GM20000 (cell line): ENCODE results near the gene CLPTM1L.

ENCODE experiments used
- DNase-seq: peaks from one replicate; pipeline ENCODE4 v3.0.0; 2012; ENCODE audit warnings: low spot score
- TF ChIP-seq, protein P1 (sequence below): IDR thresholded peaks from 2 replicates; pipeline ENCODE4 v1.5.1; 2012; ENCODE audit warnings: mild to moderate bottlenecking, control low read depth; ENCODE audit errors: extremely low read depth, missing control alignments

Gene CLPTM1L

GRCh38 chr5:1321576-1321975 is 23.3 kb downstream of the CLPTM1L start:
- no peak for DNase-seq
- TF ChIP-seq, protein P1, sequence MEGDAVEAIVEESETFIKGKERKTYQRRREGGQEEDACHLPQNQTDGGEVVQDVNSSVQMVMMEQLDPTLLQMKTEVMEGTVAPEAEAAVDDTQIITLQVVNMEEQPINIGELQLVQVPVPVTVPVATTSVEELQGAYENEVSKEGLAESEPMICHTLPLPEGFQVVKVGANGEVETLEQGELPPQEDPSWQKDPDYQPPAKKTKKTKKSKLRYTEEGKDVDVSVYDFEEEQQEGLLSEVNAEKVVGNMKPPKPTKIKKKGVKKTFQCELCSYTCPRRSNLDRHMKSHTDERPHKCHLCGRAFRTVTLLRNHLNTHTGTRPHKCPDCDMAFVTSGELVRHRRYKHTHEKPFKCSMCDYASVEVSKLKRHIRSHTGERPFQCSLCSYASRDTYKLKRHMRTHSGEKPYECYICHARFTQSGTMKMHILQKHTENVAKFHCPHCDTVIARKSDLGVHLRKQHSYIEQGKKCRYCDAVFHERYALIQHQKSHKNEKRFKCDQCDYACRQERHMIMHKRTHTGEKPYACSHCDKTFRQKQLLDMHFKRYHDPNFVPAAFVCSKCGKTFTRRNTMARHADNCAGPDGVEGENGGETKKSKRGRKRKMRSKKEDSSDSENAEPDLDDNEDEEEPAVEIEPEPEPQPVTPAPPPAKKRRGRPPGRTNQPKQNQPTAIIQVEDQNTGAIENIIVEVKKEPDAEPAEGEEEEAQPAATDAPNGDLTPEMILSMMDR, result no peak

GRCh38 chr5:1320436-1321344 is 24.2 kb downstream of the CLPTM1L start:
- TF ChIP-seq, protein P1, result no peak
- DNase-seq, result no peak

- TF ChIP-seq, protein P1, result no peak
- DNase-seq, result no peak
Observed at GRCh38 chr5:1319436-1320256, 25.3 kb downstream of the CLPTM1L start.

DNA sequence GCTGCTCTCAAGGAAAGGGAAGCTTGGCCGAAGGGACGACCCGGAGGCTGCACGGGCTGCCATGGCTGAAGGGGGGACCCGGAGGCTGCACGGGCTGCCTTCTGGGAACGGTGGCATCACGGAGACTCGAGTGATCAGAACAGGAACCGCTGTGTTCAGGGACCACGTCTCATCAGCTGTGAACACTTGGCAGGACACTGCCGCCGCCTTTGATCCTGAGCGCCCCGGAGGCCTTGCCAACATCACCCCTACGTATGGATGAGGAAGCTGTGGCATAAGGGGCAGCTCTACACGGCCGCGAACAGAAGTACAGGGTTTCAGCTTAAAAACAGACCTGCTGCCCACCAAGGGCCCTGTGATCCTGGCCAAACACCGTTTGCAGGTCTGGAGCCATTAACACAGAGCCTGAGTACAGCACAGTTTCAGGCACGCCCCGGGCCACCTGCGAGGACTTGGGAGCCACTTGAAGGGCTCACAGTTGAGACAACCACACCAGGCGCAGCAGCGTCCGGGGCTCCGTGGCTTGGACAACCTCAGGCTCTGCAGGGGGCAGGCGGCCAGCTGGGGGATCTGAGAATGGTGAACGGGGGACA is 26.1 kb downstream of the CLPTM1L start:
- TF ChIP-seq, protein P1, result no peak
- no peak for DNase-seq

DNA sequence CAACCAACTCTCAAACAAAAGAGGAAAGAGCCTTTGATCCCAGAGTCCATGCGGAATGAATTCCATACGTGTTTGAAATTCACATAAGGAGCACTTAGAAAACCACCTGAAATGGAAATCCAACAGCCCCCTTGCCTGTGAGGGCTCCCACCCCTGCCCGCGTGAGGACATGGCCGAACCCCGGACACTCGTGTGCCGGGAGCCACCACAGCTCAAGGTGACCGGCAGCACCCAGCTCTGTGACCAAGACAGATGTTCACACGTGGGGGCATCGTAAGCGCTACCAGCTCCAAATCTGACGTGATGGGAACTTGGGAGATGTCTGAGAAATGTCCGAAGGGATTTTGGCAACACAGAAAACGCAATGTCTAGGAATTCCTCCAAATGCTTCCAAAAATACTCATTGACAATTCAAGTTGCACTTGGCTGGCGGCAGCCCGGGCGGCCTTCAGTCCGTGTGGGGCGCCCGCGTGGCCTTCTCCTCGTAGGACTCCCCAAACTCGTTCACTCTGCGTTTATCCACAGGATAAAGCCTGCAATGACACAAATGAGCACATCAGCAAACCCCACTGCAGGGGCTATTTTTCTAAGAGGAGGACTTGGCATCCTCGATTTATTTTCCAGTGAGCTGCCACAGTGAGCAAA is 26.9 kb downstream of the CLPTM1L start:
- no peak for DNase-seq
- TF ChIP-seq, protein P1, result no peak

GRCh38 chr5:1316588-1317340 is 28.1 kb downstream of the CLPTM1L start:
- TF ChIP-seq, protein P1, result no peak
- DNase-seq, result no peak
